Measurements from ENCODE around the gene BRD2.

BRD2 gene

GRCh38 chr6:32968093-32968866 lies at the start of gene BRD2:
BRD2 (plus strand) TSS chr6:32968594; CDS start chr6:32972899, 4,305 bp downstream.
- Histone ChIP-seq H3K27me3 (ENCODE audit: control insufficient read depth, insufficient read depth, low read length) (no peaks in the 10 kb centered on the region), H3K4me3 (ENCODE audit: low read length) (peak within 1 kb of the TSS; percentile 99), H3K4me1 (ENCODE audit: control insufficient read depth, insufficient read depth, low read length) (peaks cover 6% of the 10 kb centered on the region), H3K9ac (ENCODE audit: low read length) (peak within 1 kb of the TSS; percentile 98), H3K36me3 (ENCODE audit: control insufficient read depth, insufficient read depth, low read length) (no peaks in the 10 kb centered on the region), H3K27ac (ENCODE audit: low read depth, low read length) (peak within 1 kb of the TSS; percentile 100)

GRCh38 chr6:32920715-32921114 lies 47.7 kb upstream of the BRD2 start:
- Histone ChIP-seq H3K27ac (ENCODE audit: low read depth, low read length) (no peak overlapping the region), H3K27me3 (ENCODE audit: control insufficient read depth, insufficient read depth, low read length) (no peaks in the 10 kb centered on the region), H3K9ac (ENCODE audit: low read length) (no peak overlapping the region), H3K4me1 (ENCODE audit: control insufficient read depth, insufficient read depth, low read length) (no peaks in the 10 kb centered on the region), H3K36me3 (ENCODE audit: control insufficient read depth, insufficient read depth, low read length) (no peaks in the 10 kb centered on the region), H3K4me3 (ENCODE audit: low read length) (no peak overlapping the region)

GRCh38 chr6:32922083-32922482 lies 46.3 kb upstream of the BRD2 start:
- Histone ChIP-seq H3K4me3 (ENCODE audit: low read length) (no peak overlapping the region), H3K27ac (ENCODE audit: low read depth, low read length) (no peak overlapping the region), H3K27me3 (ENCODE audit: control insufficient read depth, insufficient read depth, low read length) (no peaks in the 10 kb centered on the region), H3K9ac (ENCODE audit: low read length) (no peak overlapping the region), H3K36me3 (ENCODE audit: control insufficient read depth, insufficient read depth, low read length) (no peaks in the 10 kb centered on the region), H3K4me1 (ENCODE audit: control insufficient read depth, insufficient read depth, low read length) (no peaks in the 10 kb centered on the region)

GRCh38 chr6:32931211-32931610 lies 37.2 kb upstream of the BRD2 start:
- no peaks in the 10 kb centered on the region for H3K36me3 ChIP-seq (ENCODE audit: control insufficient read depth, insufficient read depth, low read length)
- H3K4me3 ChIP-seq (ENCODE audit: low read length): no peak overlapping the region
- no peak overlapping the region for H3K27ac ChIP-seq (ENCODE audit: low read depth, low read length)
- H3K4me1 ChIP-seq (ENCODE audit: control insufficient read depth, insufficient read depth, low read length): no peaks in the 10 kb centered on the region
- no peaks in the 10 kb centered on the region for H3K27me3 ChIP-seq (ENCODE audit: control insufficient read depth, insufficient read depth, low read length)
- H3K9ac ChIP-seq (ENCODE audit: low read length): no peak overlapping the region

- H3K4me3 ChIP-seq (ENCODE audit: low read length): no peak overlapping the region
- H3K36me3 ChIP-seq (ENCODE audit: control insufficient read depth, insufficient read depth, low read length): no peaks in the 10 kb centered on the region
- H3K4me1 ChIP-seq (ENCODE audit: control insufficient read depth, insufficient read depth, low read length): no peaks in the 10 kb centered on the region
- H3K27ac ChIP-seq (ENCODE audit: low read depth, low read length): no peak overlapping the region
- H3K9ac ChIP-seq (ENCODE audit: low read length): no peak overlapping the region
- H3K27me3 ChIP-seq (ENCODE audit: control insufficient read depth, insufficient read depth, low read length): no peaks in the 10 kb centered on the region
Measured at GRCh38 chr6:32932132-32932868, 36.1 kb upstream of the BRD2 start.

GRCh38 chr6:32933661-32934085 lies 34.7 kb upstream of the BRD2 start:
- Histone ChIP-seq H3K27me3 (ENCODE audit: control insufficient read depth, insufficient read depth, low read length) (no peaks in the 10 kb centered on the region), H3K9ac (ENCODE audit: low read length) (no peak overlapping the region), H3K4me3 (ENCODE audit: low read length) (no peak overlapping the region), H3K36me3 (ENCODE audit: control insufficient read depth, insufficient read depth, low read length) (no peaks in the 10 kb centered on the region), H3K4me1 (ENCODE audit: control insufficient read depth, insufficient read depth, low read length) (no peaks in the 10 kb centered on the region), H3K27ac (ENCODE audit: low read depth, low read length) (no peak overlapping the region)

GRCh38 chr6:32935551-32936238 lies 32.7 kb upstream of the BRD2 start:
- Histone ChIP-seq H3K4me1 (ENCODE audit: control insufficient read depth, insufficient read depth, low read length) (no peaks in the 10 kb centered on the region), H3K36me3 (ENCODE audit: control insufficient read depth, insufficient read depth, low read length) (no peaks in the 10 kb centered on the region), H3K9ac (ENCODE audit: low read length) (no peak overlapping the region), H3K27ac (ENCODE audit: low read depth, low read length) (no peak overlapping the region), H3K4me3 (ENCODE audit: low read length) (no peak overlapping the region), H3K27me3 (ENCODE audit: control insufficient read depth, insufficient read depth, low read length) (no peaks in the 10 kb centered on the region)

- no peaks in the 10 kb centered on the region for H3K4me1 ChIP-seq (ENCODE audit: control insufficient read depth, insufficient read depth, low read length)
- peak overlapping the region; percentile 17 for H3K9ac ChIP-seq (ENCODE audit: low read length)
- no peaks in the 10 kb centered on the region for H3K36me3 ChIP-seq (ENCODE audit: control insufficient read depth, insufficient read depth, low read length)
- peak overlapping the region; percentile 6 for H3K27ac ChIP-seq (ENCODE audit: low read depth, low read length)
- no peaks in the 10 kb centered on the region for H3K27me3 ChIP-seq (ENCODE audit: control insufficient read depth, insufficient read depth, low read length)
- no peak overlapping the region for H3K4me3 ChIP-seq (ENCODE audit: low read length)
Measured at GRCh38 chr6:32936239-32937152, 31.9 kb upstream of the BRD2 start.

GRCh38 chr6:32937230-32937633 lies 31.2 kb upstream of the BRD2 start:
- peak overlapping the region; percentile 6 for H3K27ac ChIP-seq (ENCODE audit: low read depth, low read length)
- no peaks in the 10 kb centered on the region for H3K27me3 ChIP-seq (ENCODE audit: control insufficient read depth, insufficient read depth, low read length)
- no peaks in the 10 kb centered on the region for H3K4me1 ChIP-seq (ENCODE audit: control insufficient read depth, insufficient read depth, low read length)
- no peaks in the 10 kb centered on the region for H3K36me3 ChIP-seq (ENCODE audit: control insufficient read depth, insufficient read depth, low read length)
- H3K4me3 ChIP-seq (ENCODE audit: low read length): no peak overlapping the region
- H3K9ac ChIP-seq (ENCODE audit: low read length): peak overlapping the region; percentile 17

- H3K4me3 ChIP-seq (ENCODE audit: low read length): no peak overlapping the region
- H3K27ac ChIP-seq (ENCODE audit: low read depth, low read length): no peak overlapping the region
- H3K36me3 ChIP-seq (ENCODE audit: control insufficient read depth, insufficient read depth, low read length): no peaks in the 10 kb centered on the region
- H3K9ac ChIP-seq (ENCODE audit: low read length): no peak overlapping the region
- H3K4me1 ChIP-seq (ENCODE audit: control insufficient read depth, insufficient read depth, low read length): no peaks in the 10 kb centered on the region
- H3K27me3 ChIP-seq (ENCODE audit: control insufficient read depth, insufficient read depth, low read length): no peaks in the 10 kb centered on the region
Measured at GRCh38 chr6:32938494-32938893, 29.9 kb upstream of the BRD2 start.

GRCh38 chr6:32940656-32941213 lies 27.7 kb upstream of the BRD2 start, which contains the start of gene HLA-DMB:
HLA-DMB (minus strand) TSS chr6:32941028; CDS start chr6:32940807, 221 bp downstream.
- Histone ChIP-seq H3K4me3 (ENCODE audit: low read length) (peak within 1 kb of the TSS; percentile 64), H3K27ac (ENCODE audit: low read depth, low read length) (peak within 1 kb of the TSS; percentile 16), H3K36me3 (ENCODE audit: control insufficient read depth, insufficient read depth, low read length) (no peaks in the 10 kb centered on the region), H3K4me1 (ENCODE audit: control insufficient read depth, insufficient read depth, low read length) (no peaks in the 10 kb centered on the region), H3K9ac (ENCODE audit: low read length) (peak within 1 kb of the TSS; percentile 64), H3K27me3 (ENCODE audit: control insufficient read depth, insufficient read depth, low read length) (no peaks in the 10 kb centered on the region)
